ENCODE data around the gene UBE2J2.

The UBE2J2 gene

DNA sequence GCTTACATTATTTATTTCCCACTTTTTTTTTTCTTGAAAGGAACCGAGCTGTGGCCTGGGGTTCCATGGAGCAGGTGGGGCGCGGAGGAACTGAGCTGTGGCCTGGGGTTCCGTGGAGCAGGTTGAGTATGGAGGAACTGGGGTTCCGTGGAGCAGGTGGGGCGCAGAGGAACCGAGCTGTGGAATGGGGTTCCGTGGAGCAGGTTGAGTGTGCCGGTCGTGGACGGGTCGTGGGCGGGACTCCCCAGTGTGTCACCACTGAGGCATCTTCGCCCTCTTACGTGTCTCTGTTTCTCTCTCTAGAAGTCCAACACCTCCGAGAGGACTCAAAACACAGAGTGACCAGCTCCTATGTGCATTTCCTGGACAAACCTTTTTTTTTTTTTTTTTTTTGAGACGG, 5.4 kb upstream of the UBE2J2 start:
- no peak for DNase-seq

DNA sequence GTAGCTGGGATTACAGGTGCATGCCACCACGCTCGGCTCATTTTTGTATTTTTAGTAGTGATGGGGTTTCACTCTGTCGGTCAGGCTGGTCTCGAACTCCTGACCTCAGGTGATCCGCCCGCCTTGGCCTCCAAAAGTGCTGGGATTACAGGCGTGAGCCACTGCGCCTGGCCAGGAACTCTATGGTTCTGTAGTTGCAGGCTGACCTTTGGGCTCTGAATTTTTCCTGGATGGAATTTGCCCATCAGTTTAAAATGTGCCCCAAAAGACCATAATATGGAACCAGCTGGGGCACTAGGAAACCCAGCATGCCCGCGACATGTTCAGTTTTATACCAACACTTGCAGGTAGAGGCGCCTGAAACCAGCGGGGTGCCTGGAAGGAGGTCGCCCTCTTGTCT, 5.0 kb upstream of the UBE2J2 start:
- DNase-seq = no peak

DNA sequence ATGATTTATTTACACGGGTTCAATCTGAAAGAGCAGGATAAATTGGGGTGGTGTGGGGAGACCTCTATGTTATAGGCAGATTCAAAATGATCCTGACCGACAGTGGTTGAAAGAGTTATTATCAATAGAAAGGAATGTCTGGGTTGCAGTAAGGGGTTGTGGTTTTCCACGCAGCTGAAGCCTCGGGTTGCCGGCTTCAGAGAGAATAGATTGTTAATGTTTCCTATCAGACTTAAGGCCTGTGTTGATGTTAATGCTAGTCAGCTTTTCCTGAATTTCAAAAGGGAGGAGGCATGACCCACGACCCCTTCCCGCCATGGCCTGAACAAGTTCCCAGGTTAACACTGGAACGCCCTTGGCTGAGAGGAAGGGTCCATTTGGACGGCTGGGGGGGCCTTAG, 2.2 kb upstream of the UBE2J2 start:
- DNase-seq = no peak

DNA sequence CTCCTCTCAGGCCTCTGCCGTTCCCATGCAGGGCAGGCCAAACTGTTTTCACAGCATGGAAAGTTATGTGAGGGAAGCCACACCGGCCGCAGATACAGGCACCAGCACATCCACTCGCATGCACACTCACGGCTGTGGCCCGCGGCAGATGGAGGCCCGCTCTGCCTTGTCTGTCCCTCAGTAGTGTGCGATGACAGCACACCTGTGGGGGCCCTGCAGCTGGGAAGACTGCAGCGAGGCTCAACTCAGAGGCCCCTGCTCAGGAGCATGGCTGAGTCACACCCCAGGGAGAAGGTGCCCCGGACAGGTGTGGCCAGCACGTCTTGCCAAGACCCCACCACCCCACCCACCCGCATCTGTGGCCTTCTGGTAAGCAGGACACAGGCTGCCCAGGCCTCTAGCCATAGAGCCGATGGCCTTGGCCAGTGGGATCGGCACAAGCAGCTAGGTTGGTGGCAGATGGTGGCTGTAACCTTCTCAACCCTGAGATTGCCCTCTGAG, 1.3 kb upstream of the UBE2J2 start:
- DNase-seq = no peak

DNA sequence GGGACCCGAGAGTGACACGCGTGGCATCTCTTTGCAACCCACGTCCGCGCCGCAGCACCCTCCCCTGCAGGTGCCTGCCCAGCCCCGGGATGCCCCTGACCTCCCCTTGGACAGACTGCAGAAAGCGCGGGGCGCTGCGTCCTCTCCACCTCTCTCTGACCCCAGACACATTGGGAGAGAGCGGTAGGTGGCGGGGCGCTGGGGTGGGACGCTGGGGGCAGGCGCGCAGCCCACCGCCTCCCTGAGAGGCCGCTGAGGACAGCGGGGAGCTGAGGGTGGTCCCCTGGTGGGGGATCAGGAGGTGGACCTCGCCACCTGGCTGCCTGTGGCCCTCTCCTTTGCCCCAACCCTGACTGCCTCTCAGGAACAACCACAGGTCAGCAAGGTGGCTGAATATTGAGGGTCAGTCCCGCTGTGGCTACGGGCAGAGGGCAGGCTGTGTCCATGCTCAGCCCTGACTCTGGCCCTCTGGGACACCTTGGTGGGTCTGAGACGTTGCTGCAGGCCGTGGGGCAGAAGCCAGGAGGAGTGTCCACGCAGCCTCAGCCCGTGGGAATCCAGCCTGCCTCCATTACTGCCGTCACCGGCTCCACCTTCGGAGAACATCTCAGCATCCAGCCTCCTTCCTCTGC, 761 bp upstream of the UBE2J2 start:
- DNase-seq = no peak

DNA sequence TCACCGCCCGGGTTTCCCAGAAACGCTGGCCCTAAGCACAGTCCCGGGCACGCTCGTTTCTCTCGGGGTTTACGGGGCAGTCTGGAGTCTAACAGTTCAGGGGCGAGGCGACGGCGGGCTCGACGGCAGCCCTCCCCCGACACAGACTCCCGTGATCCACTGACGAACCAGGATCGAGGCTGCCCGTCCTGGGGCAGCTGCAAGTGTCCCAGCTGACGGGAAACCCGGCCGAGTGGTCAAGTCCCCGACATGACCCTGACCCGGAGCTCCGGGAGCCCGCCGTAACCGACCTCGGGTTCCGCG, 494 bp downstream of the UBE2J2 start:
- no peak for DNase-seq

DNA sequence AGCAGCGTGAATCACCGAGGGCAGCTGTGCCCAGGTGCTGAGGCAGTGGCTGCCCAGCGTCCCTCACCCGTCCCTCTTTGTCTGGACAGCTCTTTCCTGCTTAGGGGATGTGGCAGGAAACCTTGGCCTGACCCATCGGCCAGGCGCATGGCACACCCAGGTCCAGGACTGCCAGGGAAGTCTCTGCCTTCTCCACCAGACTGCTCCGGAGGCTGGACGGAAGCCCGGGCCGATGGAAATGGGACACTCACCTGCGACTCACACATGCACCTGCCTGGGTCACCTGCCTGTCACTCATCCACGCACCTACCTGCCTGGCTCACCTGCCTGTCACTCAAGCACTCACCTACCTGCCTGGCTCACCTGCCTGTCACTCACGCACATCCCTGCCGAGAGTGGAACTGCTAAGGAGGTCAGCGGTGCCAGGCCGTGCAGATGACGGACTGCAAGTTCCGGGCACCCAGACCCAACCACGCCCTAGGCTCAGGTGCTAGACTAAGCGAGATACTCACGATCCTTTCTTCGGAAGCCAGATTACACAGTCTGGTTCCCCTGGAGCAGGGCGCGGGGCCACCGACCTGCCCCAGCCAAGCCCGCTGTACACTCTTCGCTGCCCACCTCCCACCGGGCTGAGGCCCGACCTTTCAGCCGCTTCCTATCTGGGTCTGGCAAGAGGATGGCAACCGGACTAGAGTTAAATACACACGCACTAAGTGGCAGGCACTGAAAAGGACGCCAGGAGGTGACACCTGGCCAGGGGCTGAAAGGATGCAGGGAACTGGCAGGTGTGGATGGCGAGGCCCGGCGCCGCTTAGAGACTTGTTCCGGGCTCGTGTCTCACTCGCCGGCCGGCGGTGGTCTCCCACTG, 1.1 kb downstream of the UBE2J2 start:
- DNase-seq = no peak

DNA sequence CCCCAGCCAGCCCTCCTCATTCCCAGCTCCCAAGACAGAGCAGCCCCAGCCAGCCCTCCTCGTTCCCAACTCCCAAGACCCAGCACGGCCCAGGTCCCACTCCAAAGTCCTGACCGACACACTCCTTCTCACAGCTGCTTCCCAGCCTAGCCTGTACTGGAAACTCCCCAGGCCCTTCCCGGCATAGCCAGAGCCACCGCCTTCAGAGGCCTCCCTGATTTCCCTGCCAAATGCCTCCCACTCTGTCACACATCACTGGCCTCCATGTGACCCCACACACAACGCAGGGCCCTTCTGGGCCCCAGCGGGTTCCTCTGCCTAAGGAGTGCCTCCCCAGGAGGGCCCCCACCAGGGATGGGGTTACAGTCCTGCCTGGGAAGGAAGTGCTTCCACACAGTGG, 2.8 kb downstream of the UBE2J2 start:
- no peak for DNase-seq

DNA sequence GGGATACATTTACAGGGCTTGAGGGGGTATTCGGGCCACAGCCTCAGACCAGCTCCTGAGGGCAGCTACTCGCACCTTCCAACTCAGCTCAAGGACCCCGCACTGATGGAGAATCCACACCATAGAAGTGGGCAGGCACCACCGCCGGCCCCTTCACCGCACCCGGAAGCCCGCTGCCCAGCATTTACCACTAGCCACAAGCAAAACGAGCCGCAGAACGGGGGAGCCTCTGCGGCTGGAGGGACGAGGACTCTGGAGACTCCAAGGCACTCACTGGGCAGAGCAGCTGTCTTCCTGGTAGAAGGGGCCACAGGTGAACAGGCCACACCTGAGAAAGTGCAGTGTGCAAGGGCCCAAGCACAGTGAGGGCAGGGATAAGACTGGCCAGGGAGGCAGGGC, 5.4 kb downstream of the UBE2J2 start:
- DNase-seq = no peak

DNA sequence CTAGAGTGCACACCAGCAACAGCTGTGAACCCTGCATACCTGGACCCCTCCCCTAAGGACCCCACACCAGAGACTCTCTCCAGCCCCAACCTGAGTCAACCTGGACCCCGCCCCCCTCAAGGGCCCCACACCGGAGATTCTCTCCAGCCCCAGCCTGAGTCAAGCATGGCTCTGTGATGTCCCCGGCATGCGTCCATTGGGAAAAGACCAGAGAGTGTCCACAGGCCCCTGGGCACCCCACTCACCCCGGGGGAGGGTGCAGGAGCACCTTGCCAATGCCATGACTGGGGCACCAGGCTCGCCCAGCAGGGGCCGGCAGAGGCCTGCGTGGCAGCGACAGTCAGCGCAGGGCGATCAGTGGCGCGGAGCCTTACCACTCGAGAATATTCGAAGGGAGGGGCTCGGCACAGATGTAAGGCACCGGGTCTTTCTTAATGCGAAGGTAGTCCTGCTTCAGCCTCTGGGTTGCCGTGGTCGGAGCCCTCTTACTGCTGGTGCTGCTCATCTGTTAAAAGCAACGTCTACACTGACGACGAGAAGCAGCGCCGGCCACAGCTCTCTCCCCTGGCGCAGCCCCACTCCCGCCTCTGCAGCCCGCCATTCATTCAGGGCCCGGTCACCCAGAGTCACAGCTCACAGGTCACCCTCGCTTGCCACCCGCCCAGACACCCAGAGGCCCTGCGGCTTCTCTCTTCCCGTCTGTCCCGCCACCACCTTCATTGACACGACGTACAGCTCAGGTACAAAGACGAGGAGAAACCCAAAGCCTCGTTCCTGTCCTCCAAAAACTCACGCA, 6.0 kb downstream of the UBE2J2 start:
- DNase-seq = no peak

DNA sequence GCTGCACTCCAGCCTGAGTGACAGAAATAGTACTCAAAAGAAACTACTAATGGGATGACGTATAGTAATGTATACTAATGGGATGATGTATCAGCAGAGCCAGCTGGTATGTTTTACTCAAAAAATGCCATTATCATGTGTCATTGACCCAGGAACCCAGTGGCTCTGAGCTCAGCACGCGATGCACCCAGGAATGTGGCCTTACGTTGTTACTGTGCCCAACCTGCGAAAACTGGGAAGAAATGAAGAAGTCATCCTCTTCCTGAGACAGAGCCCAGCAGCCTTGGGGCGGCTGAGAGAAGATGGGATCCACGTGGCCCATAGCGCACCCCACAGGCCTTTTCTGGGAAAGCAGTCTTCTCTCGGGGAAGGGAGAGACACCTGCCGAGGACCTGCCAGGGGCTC, 8.8 kb downstream of the UBE2J2 start:
- no peak for DNase-seq

DNA sequence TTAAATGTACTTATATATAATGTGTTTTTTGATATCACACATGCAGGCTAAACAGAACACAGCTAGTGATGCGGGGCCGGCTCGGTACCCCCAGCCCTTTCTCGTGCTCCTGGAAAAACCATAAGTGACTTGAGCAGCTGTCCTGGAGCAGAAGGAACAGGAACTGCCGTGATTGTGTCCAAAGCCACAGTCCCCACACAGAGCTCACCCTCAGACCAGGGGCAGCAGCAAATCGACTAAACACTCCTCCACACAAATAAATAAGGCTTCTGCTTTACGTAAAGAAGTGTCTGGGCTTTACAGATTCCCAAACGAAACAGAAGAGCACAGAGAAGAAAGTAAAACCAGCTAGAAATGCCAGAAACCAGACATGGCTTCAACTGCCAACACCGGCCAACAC, 9.6 kb downstream of the UBE2J2 start:
- no peak for DNase-seq

DNA sequence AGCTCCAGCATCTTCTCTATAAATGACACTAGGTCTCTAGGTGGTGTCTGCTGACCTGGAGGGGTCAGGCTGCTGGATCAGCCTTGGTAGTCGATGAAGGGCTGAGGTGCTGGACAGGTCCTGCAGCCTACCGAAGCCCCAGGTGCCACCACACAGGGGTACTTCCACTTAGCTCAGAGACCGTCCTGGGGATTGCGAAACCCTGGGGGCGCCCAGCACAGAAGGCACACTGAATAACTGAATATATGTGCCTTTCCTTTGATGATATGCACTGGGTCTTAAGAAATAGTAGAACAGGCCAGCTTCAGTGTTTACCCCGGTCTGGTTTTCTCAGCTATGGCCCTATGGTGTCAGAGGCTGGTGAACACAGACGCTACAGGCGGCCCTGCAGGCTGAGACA, 10.9 kb downstream of the UBE2J2 start:
- DNase-seq = no peak

DNA sequence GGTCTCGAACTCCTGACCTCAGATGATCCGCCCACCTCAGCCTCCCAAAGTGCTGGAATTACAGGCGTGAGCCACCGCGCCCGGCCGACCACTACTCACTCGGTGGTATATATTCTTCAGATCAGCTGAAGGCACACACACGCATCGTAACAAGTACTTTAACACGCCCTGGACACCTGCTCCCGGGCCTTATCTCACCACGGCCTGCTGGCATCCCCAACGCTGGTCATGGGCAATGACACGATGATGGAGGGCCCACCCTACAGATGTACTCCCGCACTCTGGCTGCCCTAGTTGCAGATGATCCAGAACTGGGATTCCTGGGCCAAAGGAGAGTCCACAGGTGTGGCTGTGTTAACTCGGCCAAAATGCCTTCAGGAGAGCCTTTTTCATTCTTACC, 11.6 kb downstream of the UBE2J2 start:
- DNase-seq = no peak

DNA sequence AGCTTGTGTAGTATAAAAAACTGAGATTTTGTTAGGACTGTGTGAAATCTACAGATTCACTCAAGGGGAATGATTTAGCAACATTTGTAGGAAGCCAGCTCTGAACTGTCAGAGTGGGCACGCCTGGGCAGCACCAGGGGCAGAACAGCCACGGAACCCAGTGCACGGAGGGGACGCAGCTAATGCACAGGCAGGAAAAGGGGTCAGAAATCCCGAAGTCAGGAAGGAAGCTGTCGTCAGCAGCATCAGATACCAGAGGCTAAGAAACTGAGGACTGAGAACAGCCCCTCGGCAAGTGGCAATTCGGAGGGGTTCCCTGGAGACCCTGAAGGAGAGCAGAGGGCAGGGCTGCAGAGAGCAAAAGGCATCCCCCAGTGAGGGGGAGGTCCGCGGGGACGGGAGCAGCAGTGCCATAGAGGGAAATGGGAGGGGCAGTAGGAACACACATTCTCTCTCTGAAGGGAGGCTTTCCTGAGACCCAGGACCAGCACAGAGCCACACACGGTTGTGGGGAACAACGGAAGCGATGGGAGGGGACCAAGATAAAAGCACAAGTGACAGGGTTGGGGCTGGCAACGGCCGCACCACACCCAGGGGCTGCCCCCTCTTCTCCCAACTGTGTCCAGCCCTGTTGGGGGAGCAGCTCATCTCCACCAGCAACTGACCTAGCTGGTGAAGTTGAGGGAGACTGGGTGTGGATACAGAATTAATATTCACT, 12.7 kb downstream of the UBE2J2 start:
- no peak for DNase-seq

DNA sequence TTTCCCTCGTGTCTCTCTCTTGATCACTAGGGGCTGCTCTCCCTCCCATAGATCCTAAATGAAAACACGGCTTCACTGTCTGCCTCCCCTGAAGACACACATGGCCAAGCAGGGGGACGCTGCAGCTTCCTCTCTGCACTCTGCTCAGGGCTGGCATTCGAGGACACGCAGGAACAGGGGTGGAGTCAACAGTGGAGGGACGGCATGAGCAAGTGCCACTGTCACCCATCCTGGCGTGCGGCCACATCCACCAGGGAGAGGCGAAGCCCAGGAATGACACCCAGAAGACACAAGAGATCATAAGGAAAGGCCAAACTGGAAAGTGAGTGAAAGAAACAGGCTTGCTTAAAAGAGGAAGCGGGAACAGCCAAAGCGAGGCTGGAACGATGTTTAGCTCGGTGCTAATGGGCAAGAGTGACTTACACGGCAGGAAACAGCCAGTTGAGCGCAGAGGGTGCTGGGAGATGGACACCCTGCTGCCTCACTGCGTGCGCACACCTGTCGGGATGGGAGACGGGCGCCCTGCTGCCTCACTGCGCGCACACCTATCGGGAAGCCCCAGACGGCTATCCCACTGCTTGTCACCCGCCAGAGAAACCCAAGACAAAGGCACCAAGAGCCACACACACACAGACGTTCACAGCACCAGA, 13.6 kb downstream of the UBE2J2 start:
- DNase-seq = no peak

DNA sequence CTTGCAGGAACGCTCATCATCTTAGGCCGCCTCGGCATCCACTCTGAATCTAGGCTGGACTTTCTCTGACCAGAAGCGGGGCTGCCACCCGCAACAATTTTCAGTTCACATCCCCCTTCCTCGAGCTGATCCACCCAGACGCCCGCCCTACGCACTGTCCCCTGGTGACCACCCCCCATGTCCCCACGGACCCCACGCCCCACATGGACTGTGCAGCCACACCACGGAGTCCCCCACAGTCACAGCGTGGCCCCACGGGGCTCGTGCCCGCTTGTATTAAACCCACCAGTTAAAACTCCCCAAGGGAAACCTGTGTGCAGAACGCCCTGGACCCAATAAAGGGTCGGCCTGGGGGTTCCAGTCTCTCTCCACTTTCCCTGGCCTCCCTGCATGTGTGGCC, 14.1 kb downstream of the UBE2J2 start:
- DNase-seq = no peak

DNA sequence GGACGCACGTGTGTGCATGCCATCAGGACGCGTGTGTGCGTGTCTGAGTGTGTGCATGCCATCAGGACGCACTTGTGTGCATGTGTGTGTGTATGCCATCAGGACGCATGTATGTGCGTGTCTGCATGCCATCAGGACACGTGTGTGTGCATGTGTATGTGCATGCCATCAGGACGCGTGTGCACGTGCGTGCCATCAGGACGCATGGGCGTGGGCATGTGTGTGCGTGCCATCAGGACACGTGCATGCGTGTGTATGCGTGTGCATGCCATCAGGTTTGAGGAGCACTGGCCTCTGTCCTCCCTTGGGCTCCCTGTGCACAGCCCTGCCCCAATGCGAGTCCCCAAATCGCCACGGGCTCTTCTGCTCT, 14.6 kb downstream of the UBE2J2 start:
- no peak for DNase-seq

DNA sequence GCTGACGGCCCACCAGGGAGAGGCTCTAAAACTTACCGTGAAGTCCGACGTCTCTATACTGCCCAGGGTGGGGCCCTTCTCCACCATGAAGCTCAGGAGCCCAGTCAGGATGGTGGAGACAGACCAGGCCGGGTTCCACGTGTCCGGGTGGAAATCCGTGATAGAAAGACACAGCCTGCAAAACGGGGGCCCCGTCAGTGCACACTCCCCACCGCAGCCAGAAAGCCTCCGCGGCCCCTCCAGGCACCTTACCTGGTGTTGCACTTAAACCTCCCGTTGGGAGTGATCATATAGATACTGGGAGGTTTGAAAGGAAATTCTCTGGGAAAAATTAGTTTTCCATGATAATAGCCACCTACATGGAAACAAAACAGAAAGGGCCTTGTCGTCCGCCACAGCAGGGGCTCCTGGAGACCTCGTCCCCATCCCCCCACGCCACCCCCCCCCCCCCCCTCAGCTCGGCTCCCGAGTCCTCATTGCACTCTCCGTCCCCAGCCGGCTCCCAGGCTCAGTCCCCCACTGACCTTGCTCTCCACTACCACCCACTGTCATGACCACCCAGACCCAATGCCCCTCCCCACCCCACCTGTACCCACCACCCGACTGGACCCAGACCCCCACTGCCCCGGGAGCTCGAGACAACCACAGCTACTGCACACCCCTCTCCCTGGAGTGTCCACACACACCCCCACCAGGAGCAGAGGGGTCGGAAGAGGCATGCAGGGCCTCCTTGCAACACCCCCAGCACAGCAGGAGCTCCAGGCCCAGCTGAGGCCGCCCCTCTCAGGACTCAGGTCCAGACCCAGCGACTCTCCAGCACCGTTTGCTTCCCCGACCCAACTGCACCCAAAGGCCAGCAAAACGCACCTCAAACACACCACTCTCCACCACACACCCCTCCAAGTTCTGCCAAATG, 16.4 kb downstream of the UBE2J2 start:
- no peak for DNase-seq

DNA sequence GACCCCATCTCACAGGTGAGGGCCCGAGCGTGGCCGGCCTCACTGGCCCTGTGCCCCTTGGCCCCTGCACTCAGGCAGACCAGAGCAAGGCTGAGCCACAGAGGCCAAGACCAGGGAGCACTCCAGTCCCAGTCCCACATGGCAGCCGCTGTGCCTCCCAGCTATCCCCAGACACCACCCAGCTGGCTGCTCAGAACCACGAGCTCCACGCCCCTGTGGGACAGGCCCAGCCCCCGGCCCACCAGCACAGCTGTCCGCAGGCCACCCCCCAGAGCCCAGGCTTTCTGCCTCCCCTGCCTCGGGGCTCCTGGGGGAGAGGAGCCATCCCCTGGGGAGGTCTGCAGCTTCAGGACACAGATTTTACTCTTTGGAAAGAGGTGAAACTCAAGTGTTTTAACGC, 18.0 kb downstream of the UBE2J2 start:
- DNase-seq = no peak

DNA sequence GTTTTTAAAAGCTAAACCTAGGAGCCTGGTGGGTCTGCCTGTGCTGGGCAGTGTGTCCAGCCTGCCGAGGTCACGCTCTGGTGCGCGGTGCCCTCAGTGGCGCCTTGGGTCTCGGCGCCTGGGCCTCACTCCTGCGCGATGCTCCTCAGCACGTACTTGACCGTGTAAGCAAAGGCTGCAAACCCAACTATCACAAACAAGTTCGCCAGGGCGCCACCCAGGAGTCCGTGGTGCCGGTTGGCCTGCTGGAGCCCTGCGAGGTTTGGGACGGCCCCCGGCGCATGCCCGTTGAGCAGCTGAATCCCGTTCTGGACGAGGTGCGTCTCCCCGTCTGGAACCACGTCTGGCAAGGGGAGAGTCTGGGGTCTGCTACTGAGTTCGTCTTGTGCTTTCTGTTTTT, 18.6 kb downstream of the UBE2J2 start:
- DNase-seq = no peak

DNA sequence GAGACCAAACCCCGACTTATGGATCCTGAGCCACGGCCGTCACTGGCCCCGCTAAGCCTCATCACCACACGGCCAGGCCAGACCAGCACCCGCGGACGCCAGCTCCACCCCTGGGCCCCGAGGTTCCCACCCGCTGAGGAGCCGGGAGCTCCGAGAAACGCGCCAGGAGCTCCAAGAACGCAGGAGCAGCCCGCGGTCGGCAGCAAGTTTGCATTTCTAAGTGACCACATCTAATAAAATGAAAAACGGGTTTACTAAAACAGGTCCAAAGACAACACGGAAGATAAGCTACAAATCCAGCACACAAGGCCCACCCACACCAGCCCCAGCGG, 19.0 kb downstream of the UBE2J2 start:
- DNase-seq = no peak
